HG03159 (cell line): ENCODE data around the gene KIF3A.
"Not testable (repeated sequence)": the region's sequence is repeated elsewhere in the genome, so short reads cannot be mapped to it uniquely, and the experiment has no call there.

Source experiments
- ATAC-seq: cut with Tn5 transposase; IDR thresholded peaks from one replicate; pipeline ENCODE4 v1.9.1; 2021; ENCODE audit warnings: mild to moderate bottlenecking, moderate library complexity; ENCODE audit not compliant: unreplicated experiment

Gene KIF3A

GRCh38 chr5:132729896-132730295 lies 7.5 kb downstream of the KIF3A start:
- ATAC-seq = no peak

- ATAC-seq = no peak
Measured at GRCh38 chr5:132725745-132726144, 11.6 kb downstream of the KIF3A start.

GRCh38 chr5:132718544-132719312 lies 18.6 kb downstream of the KIF3A start:
- no peak for ATAC-seq

GRCh38 chr5:132714456-132715307 lies 22.7 kb downstream of the KIF3A start:
- no peak for ATAC-seq

GRCh38 chr5:132708645-132709044 lies 28.7 kb downstream of the KIF3A start:
- no peak for ATAC-seq

- no peak for ATAC-seq
Measured at GRCh38 chr5:132704875-132705274, 32.5 kb downstream of the KIF3A start.

- no peak for ATAC-seq
Measured at GRCh38 chr5:132695956-132696355, 41.4 kb downstream of the KIF3A start.

GRCh38 chr5:132692632-132692967 lies 44.7 kb downstream of the KIF3A start:
- ATAC-seq = no peak

GRCh38 chr5:132691755-132692631 lies 45.4 kb downstream of the KIF3A start:
- ATAC-seq = not testable (repeated sequence)

GRCh38 chr5:132690156-132690555 lies 47.2 kb downstream of the KIF3A start:
- ATAC-seq = no peak

GRCh38 chr5:132689513-132689912 lies 47.8 kb downstream of the KIF3A start:
- ATAC-seq = no peak

GRCh38 chr5:132688536-132689339 lies 48.6 kb downstream of the KIF3A start:
- ATAC-seq = peak; percentile 40

- ATAC-seq = no peak
Measured at GRCh38 chr5:132687995-132688394, 49.4 kb downstream of the KIF3A start.

- no peak for ATAC-seq
Measured at GRCh38 chr5:132686193-132686592, 51.2 kb downstream of the KIF3A start.

GRCh38 chr5:132684922-132685720 lies 52.2 kb downstream of the KIF3A start:
- ATAC-seq = no peak

- ATAC-seq = no peak
Measured at GRCh38 chr5:132684491-132684890, 52.9 kb downstream of the KIF3A start.

GRCh38 chr5:132681983-132682382 lies 55.4 kb downstream of the KIF3A start:
- ATAC-seq = no peak

GRCh38 chr5:132681476-132681831 lies 55.9 kb downstream of the KIF3A start:
- no peak for ATAC-seq

GRCh38 chr5:132680780-132681475 lies 56.4 kb downstream of the KIF3A start:
- no peak for ATAC-seq
